ENCODE data around the gene KNSTRN. TPM values are rescaled to one million over a fixed set of nuclear protein-coding genes. Genes with fewer than 3 reads are reported as not detected.

The KNSTRN gene
- total RNA-seq, 4 donors from 2014 or later: 7.2 to 16.2 (median 9.9) TPM

GRCh38 chr15:40381818-40382529, 547 bp upstream of the KNSTRN start:
- 84 to 92% methylated on average over 11 of the region's 11 CpGs for WGBS, 2 donors (ENCODE audit: low coverage in 1 of 2)
- H3K27me3 ChIP-seq: no peaks in the 10 kb centered on the region
- H3K36me3 ChIP-seq: peaks cover 0 to 8% of the 10 kb centered on the region in 2 donors
- no peaks in the 10 kb centered on the region for H3K9me3 ChIP-seq
- no peak overlapping the region for H3K4me3 ChIP-seq
- peaks cover 0 to 15% (median 5%) of the 10 kb centered on the region in 3 donors for H3K4me1 ChIP-seq
- TF ChIP-seq EP300 (IDR thresholded peaks at IDR 0.05) (no peak), POLR2A (IDR thresholded peaks at IDR 0.05) (no peak), POLR2AphosphoS5 (IDR thresholded peaks at IDR 0.05) (no peak)
- TF ChIP-seq, protein P1, sequence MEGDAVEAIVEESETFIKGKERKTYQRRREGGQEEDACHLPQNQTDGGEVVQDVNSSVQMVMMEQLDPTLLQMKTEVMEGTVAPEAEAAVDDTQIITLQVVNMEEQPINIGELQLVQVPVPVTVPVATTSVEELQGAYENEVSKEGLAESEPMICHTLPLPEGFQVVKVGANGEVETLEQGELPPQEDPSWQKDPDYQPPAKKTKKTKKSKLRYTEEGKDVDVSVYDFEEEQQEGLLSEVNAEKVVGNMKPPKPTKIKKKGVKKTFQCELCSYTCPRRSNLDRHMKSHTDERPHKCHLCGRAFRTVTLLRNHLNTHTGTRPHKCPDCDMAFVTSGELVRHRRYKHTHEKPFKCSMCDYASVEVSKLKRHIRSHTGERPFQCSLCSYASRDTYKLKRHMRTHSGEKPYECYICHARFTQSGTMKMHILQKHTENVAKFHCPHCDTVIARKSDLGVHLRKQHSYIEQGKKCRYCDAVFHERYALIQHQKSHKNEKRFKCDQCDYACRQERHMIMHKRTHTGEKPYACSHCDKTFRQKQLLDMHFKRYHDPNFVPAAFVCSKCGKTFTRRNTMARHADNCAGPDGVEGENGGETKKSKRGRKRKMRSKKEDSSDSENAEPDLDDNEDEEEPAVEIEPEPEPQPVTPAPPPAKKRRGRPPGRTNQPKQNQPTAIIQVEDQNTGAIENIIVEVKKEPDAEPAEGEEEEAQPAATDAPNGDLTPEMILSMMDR (IDR thresholded peaks at IDR 0.05): no peak
- H3K27ac ChIP-seq: no peak overlapping the region
- no peak for ATAC-seq

DNA sequence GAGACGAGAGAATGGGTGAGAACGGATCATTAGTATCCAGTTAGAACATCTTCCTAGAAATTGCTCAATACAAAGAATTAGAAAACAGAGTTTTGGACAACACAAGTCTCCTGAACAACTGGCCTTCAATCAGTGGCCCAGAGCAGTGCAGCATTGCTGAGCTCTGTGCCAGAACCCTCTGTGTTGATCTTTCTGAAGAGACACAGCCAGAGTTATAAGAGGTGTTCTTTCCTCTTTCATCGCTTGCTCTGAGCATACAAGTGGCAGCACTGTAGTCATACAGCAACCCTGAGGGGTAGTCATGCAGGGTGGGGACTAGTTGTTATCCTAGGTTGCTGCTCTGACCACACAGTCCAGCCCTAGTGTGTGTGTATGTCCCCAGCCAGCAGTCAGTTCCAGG, 4.0 kb downstream of the KNSTRN start:
- peaks cover 0 to 43% of the 10 kb centered on the region in 2 donors for H3K36me3 ChIP-seq
- H3K4me3 ChIP-seq: no peak overlapping the region
- ATAC-seq: no peak
- peaks cover 0 to 15% (median 5%) of the 10 kb centered on the region in 3 donors for H3K4me1 ChIP-seq
- no peak overlapping the region for H3K27ac ChIP-seq
- TF ChIP-seq, protein P1 (IDR thresholded peaks at IDR 0.05): no peak
- no peak for TF ChIP-seq EP300 (IDR thresholded peaks at IDR 0.05)
- no peak for TF ChIP-seq POLR2A (IDR thresholded peaks at IDR 0.05)
- no peaks in the 10 kb centered on the region for H3K27me3 ChIP-seq
- WGBS, 2 donors (ENCODE audit: low coverage in 1 of 2): 100% methylated on average over 1 to 2 of the region's 3 CpGs
- H3K9me3 ChIP-seq: no peaks in the 10 kb centered on the region

DNA sequence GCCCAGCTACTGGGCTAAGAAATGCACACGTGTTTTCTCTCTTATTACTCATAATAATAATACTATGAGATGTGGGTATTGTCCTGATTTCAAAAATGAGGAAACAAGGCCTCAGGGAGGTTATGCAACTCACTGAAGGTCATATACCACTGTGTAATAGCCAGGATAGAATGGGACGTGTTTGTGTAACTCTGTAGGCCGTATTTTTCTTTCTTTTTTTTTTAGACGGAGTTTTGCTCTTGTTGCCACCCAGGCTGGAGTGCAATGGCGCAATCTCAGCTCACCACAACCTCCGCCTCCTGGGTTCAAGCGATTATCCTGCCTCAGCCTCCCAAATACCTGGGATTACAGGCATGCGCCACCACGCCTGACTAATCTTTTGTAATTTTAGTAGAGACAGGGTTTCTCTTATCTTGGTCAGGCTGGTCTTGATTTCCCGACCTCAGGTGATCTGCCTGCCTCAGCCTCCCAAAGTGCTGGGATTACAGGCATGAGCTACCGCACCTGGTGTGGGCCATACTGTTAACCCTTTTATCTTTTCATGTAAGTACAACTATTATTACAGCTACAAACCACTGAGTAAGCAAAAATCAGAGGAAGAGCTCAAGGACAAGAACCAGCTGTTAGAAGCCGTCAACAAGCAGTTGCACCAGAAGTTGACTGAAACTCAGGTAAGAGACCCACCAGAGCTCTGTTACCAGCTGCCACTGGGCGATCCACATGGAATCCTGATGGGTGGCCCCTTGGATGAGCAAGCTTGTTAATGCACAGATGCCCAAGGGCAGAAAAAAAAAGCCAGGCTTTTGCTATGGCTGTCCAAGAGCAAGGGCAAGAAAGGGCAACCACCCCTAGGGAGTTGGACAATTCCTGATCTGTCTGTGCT, 6.7 kb downstream of the KNSTRN start:
- H3K27me3 ChIP-seq: no peaks in the 10 kb centered on the region
- 87 to 90% methylated on average over 4 to 10 of the region's 13 CpGs for WGBS, 2 donors (ENCODE audit: low coverage in 1 of 2)
- H3K4me3 ChIP-seq: no peak overlapping the region
- no peaks in the 10 kb centered on the region for H3K9me3 ChIP-seq
- no peak for TF ChIP-seq POLR2A (IDR thresholded peaks at IDR 0.05)
- no peak for TF ChIP-seq POLR2AphosphoS5 (IDR thresholded peaks at IDR 0.05)
- no peak for TF ChIP-seq EP300 (IDR thresholded peaks at IDR 0.05)
- TF ChIP-seq, protein P1 (IDR thresholded peaks at IDR 0.05): no peak
- no peaks in the 10 kb centered on the region for H3K4me1 ChIP-seq
- peaks cover 0 to 70% of the 10 kb centered on the region in 2 donors for H3K36me3 ChIP-seq
- H3K27ac ChIP-seq: no peak overlapping the region
- peak; percentile 41 for ATAC-seq

- Histone ChIP-seq H3K36me3 (peaks cover 0 to 73% of the 10 kb centered on the region in 2 donors), H3K27me3 (no peaks in the 10 kb centered on the region), H3K9me3 (no peaks in the 10 kb centered on the region), H3K4me3 (no peak overlapping the region), H3K4me1 (no peaks in the 10 kb centered on the region), H3K27ac (no peak overlapping the region)
- ATAC-seq: no peak
- 100% methylated on average over 1 to 2 of the region's 2 CpGs for WGBS, 2 donors (ENCODE audit: low coverage in 1 of 2)
- TF ChIP-seq POLR2A (IDR thresholded peaks at IDR 0.05): no peak
- no peak for TF ChIP-seq POLR2AphosphoS5 (IDR thresholded peaks at IDR 0.05)
These were observed 7.5 kb downstream of the KNSTRN start for GRCh38 chr15:40389824-40390595.
